Astrocyte (in vitro differentiated cells and primary cell): ENCODE data around the gene KCNQ1.

Source experiments
- EZH2 ChIP-seq: IDR thresholded peaks from 2 replicates; pipeline ENCODE4 v1.6.1; 2012; ENCODE audit warnings: mild to moderate bottlenecking, low read length, inconsistent platforms; ENCODE audit not compliant: insufficient read depth
- TF ChIP-seq, protein P1 (sequence below): IDR thresholded peaks from 2 replicates; pipeline ENCODE4 v1.5.1; 2011; ENCODE audit warnings: low read depth, mild to moderate bottlenecking, inconsistent platforms, low read length, moderate library complexity; ENCODE audit not compliant: insufficient read depth

- no peak for TF ChIP-seq EZH2
- TF ChIP-seq, protein P1, sequence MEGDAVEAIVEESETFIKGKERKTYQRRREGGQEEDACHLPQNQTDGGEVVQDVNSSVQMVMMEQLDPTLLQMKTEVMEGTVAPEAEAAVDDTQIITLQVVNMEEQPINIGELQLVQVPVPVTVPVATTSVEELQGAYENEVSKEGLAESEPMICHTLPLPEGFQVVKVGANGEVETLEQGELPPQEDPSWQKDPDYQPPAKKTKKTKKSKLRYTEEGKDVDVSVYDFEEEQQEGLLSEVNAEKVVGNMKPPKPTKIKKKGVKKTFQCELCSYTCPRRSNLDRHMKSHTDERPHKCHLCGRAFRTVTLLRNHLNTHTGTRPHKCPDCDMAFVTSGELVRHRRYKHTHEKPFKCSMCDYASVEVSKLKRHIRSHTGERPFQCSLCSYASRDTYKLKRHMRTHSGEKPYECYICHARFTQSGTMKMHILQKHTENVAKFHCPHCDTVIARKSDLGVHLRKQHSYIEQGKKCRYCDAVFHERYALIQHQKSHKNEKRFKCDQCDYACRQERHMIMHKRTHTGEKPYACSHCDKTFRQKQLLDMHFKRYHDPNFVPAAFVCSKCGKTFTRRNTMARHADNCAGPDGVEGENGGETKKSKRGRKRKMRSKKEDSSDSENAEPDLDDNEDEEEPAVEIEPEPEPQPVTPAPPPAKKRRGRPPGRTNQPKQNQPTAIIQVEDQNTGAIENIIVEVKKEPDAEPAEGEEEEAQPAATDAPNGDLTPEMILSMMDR = no peak
Measured at GRCh38 chr11:2811206-2812091, 366.6 kb downstream of the KCNQ1 start.
